OCI-LY1 (cell line): ENCODE measurements around the gene PRDM15.

Experiments
- H2AFZ ChIP-seq: fragments of 200-600 bp; sonication (generic), shearing (Covaris generic); 2 replicates; pipeline ENCODE4 v1.6.0; 2014; ENCODE audit warnings: antibody characterized with exemption, mild to moderate bottlenecking, low read length
- H3F3A ChIP-seq: fragments of 200-600 bp; sonication (generic), shearing (Covaris generic); 2 replicates; pipeline ENCODE4 v1.6.0; 2014; ENCODE audit warnings: mild to moderate bottlenecking, antibody characterized with exemption, low read length, moderate library complexity; ENCODE audit not compliant: insufficient read depth
- H3K27ac ChIP-seq: fragments of 200-600 bp; sonication (generic); 2 replicates; pipeline ENCODE4 v1.5.1; 2014; ENCODE audit warnings: low read length, mixed run types, mild to moderate bottlenecking, low read depth; ENCODE audit not compliant: poor library complexity, severe bottlenecking
- H3K27me3 ChIP-seq: fragments of 200-600 bp; sonication (generic); 2 replicates; pipeline ENCODE4 v1.6.0; 2014; ENCODE audit warnings: antibody characterized with exemption, mild to moderate bottlenecking, low read length, moderate library complexity; ENCODE audit not compliant: insufficient read depth
- H3K36me3 ChIP-seq: fragments of 200-600 bp; sonication (generic); 2 replicates; pipeline ENCODE4 v1.6.1; 2014; ENCODE audit warnings: mild to moderate bottlenecking, antibody characterized with exemption, low read length, moderate library complexity, mixed read lengths; ENCODE audit not compliant: insufficient read depth
- H3K4me1 ChIP-seq: fragments of 200-600 bp; sonication (generic); 2 replicates; pipeline ENCODE4 v1.5.1; 2014; ENCODE audit warnings: mild to moderate bottlenecking, low read length, moderate library complexity; ENCODE audit not compliant: insufficient read depth, severe bottlenecking
- H3K4me2 ChIP-seq: fragments of 200-600 bp; sonication (generic), shearing (Covaris generic); 2 replicates; pipeline ENCODE4 v1.6.1; 2014; ENCODE audit warnings: low read length
- H3K4me3 ChIP-seq: fragments of 200-600 bp; sonication (generic); 2 replicates; pipeline ENCODE4 v1.5.1; 2014; ENCODE audit warnings: low read length, low read depth, mild to moderate bottlenecking, mixed read lengths; ENCODE audit not compliant: poor library complexity, severe bottlenecking
- H3K79me2 ChIP-seq: fragments of 200-600 bp; shearing (Covaris generic); 2 replicates; pipeline ENCODE4 v1.6.1; 2016; ENCODE audit warnings: mixed run types, low read length, mixed read lengths; ENCODE audit not compliant: insufficient read depth
- H3K9ac ChIP-seq: fragments of 200-600 bp; sonication (generic), shearing (Covaris generic); 2 replicates; pipeline ENCODE4 v1.6.1; 2014; ENCODE audit warnings: mild to moderate bottlenecking, low read length, mixed read lengths
- H3K9me2 ChIP-seq: fragments of 200-600 bp; sonication (generic), shearing (Covaris generic); 2 replicates; pipeline ENCODE4 v1.6.1; 2014; ENCODE audit warnings: low read depth, mild to moderate bottlenecking, low read length, mixed read lengths
- H3K9me3 ChIP-seq: fragments of 200-600 bp; shearing (Covaris generic); 2 replicates; pipeline ENCODE4 v1.6.1; 2014; ENCODE audit warnings: low read length, mixed read lengths
- H4K20me1 ChIP-seq: fragments of 200-600 bp; sonication (generic), shearing (Covaris generic); 2 replicates; pipeline ENCODE4 v1.6.0; 2016; ENCODE audit warnings: mild to moderate bottlenecking, low read length; ENCODE audit not compliant: insufficient read depth
- CTCF ChIP-seq: fragments of 200-600 bp; sonication (generic), shearing (Covaris generic); IDR thresholded peaks from 2 replicates; pipeline ENCODE4 v1.5.1; 2017; ENCODE audit warnings: mild to moderate bottlenecking, antibody characterized with exemption, low read length, moderate library complexity, mixed read lengths
- EZH2 ChIP-seq: fragments of 200-600 bp; sonication (generic), shearing (Covaris generic); IDR thresholded peaks from 2 replicates; pipeline ENCODE4 v1.8.0; 2017; ENCODE audit warnings: borderline replicate concordance, mixed run types, mild to moderate bottlenecking, antibody characterized with exemption, low read length, moderate library complexity, mixed read lengths

Gene PRDM15

GRCh38 chr21:41876396-41876795 is 2.7 kb downstream of the PRDM15 start:
- Histone ChIP-seq H3K4me2 (peak overlapping the region; percentile 85), H3K27ac (peak overlapping the region; percentile 100), H3K4me3 (peak overlapping the region; percentile 91), H4K20me1 (no peaks in the 10 kb centered on the region), H3K36me3 (no peaks in the 10 kb centered on the region), H2AFZ (no peak overlapping the region), H3K9me2 (no peaks in the 10 kb centered on the region), H3K4me1 (peaks cover 83% of the 10 kb centered on the region), H3K9me3 (no peaks in the 10 kb centered on the region), H3K79me2 (no peaks in the 10 kb centered on the region), H3F3A (peaks cover 7% of the 10 kb centered on the region; the same call in 1 of the 2 replicates), H3K9ac (peak overlapping the region; percentile 99), H3K27me3 (no peaks in the 10 kb centered on the region)
- no peak for TF ChIP-seq CTCF
- no peak for TF ChIP-seq EZH2

- H3K9me2 ChIP-seq: no peaks in the 10 kb centered on the region
- no peaks in the 10 kb centered on the region for H3K79me2 ChIP-seq
- no peaks in the 10 kb centered on the region for H3K36me3 ChIP-seq
- peak overlapping the region; percentile 100 for H3K27ac ChIP-seq
- H3K4me3 ChIP-seq: peak overlapping the region; percentile 91
- H2AFZ ChIP-seq: no peak overlapping the region
- H3K4me2 ChIP-seq: peak overlapping the region; percentile 85
- no peak for TF ChIP-seq CTCF
- H3K9me3 ChIP-seq: no peaks in the 10 kb centered on the region
- peaks cover 5% of the 10 kb centered on the region; the same call in 1 of the 2 replicates for H3F3A ChIP-seq
- peaks cover 90% of the 10 kb centered on the region for H3K4me1 ChIP-seq
- H3K27me3 ChIP-seq: no peaks in the 10 kb centered on the region
- peak overlapping the region; percentile 99 for H3K9ac ChIP-seq
- H4K20me1 ChIP-seq: no peaks in the 10 kb centered on the region
Observed at GRCh38 chr21:41875086-41875485, 4.1 kb downstream of the PRDM15 start.

GRCh38 chr21:41874611-41875010 is 4.5 kb downstream of the PRDM15 start:
- peaks cover 90% of the 10 kb centered on the region for H3K4me1 ChIP-seq
- peak overlapping the region; percentile 85 for H3K4me2 ChIP-seq
- peak overlapping the region; percentile 99 for H3K9ac ChIP-seq
- no peaks in the 10 kb centered on the region for H3K27me3 ChIP-seq
- peaks cover 5% of the 10 kb centered on the region; the same call in 1 of the 2 replicates for H3F3A ChIP-seq
- no peak overlapping the region for H2AFZ ChIP-seq
- no peaks in the 10 kb centered on the region for H3K36me3 ChIP-seq
- H3K4me3 ChIP-seq: peak overlapping the region; percentile 91
- H3K79me2 ChIP-seq: no peaks in the 10 kb centered on the region
- H3K9me2 ChIP-seq: no peaks in the 10 kb centered on the region
- H3K27ac ChIP-seq: peak overlapping the region; percentile 100
- TF ChIP-seq CTCF (no peak), EZH2 (no peak)
- no peaks in the 10 kb centered on the region for H3K9me3 ChIP-seq
- H4K20me1 ChIP-seq: no peaks in the 10 kb centered on the region
